DMS79 treated with DMSO at 0.1 percent for 48 hours (cell line): Measurements from ENCODE around the gene POTEI.
"Not testable (repeated sequence)": the region's sequence is repeated elsewhere in the genome, so short reads cannot be mapped to it uniquely, and the experiment has no call there.

Experiments
- DNase-seq: peaks from one replicate; lab custom pipeline; 2025; lab: John Stamatoyannopoulos, UW

POTEI gene

GRCh38 chr2:130509228-130509627 lies at the start of gene POTEI:
POTEI (minus strand) TSS chr2:130509328; CDS start chr2:130509235, 93 bp downstream.
- DNase-seq = not testable (repeated sequence)

GRCh38 chr2:130556441-130556840 lies 47.3 kb upstream of the POTEI start:
- DNase-seq = not testable (repeated sequence)

- DNase-seq = not testable (repeated sequence)
Observed at GRCh38 chr2:130554178-130554577, 45.0 kb upstream of the POTEI start.

GRCh38 chr2:130549475-130549874 lies 40.3 kb upstream of the POTEI start:
- not testable (repeated sequence) for DNase-seq

- not testable (repeated sequence) for DNase-seq
Observed at GRCh38 chr2:130548418-130548817, 39.3 kb upstream of the POTEI start.

- DNase-seq = not testable (repeated sequence)
Observed at GRCh38 chr2:130544978-130545377, 35.9 kb upstream of the POTEI start.

- not testable (repeated sequence) for DNase-seq
Observed at GRCh38 chr2:130543785-130544528, 34.8 kb upstream of the POTEI start.

GRCh38 chr2:130542789-130543188 lies 33.7 kb upstream of the POTEI start:
- not testable (repeated sequence) for DNase-seq

GRCh38 chr2:130538271-130538670 lies 29.1 kb upstream of the POTEI start:
- not testable (repeated sequence) for DNase-seq

- DNase-seq = not testable (repeated sequence)
Observed at GRCh38 chr2:130536654-130537053, 27.5 kb upstream of the POTEI start.

- not testable (repeated sequence) for DNase-seq
Observed at GRCh38 chr2:130531672-130532071, 22.5 kb upstream of the POTEI start.

- DNase-seq = not testable (repeated sequence)
Observed at GRCh38 chr2:130531225-130531624, 22.1 kb upstream of the POTEI start.

GRCh38 chr2:130530212-130530611 lies 21.1 kb upstream of the POTEI start:
- DNase-seq = not testable (repeated sequence)

GRCh38 chr2:130529545-130529944 lies 20.4 kb upstream of the POTEI start:
- not testable (repeated sequence) for DNase-seq

GRCh38 chr2:130527365-130527967 lies 18.3 kb upstream of the POTEI start:
- DNase-seq = not testable (repeated sequence)

- not testable (repeated sequence) for DNase-seq
Observed at GRCh38 chr2:130522390-130522789, 13.3 kb upstream of the POTEI start.

GRCh38 chr2:130520992-130521391 lies 11.9 kb upstream of the POTEI start, which contains the start of gene CFC1B:
CFC1B (plus strand) TSS chr2:130521222; CDS start chr2:130521485, 263 bp downstream.
- not testable (repeated sequence) for DNase-seq

GRCh38 chr2:130518516-130519106 lies 9.5 kb upstream of the POTEI start:
- DNase-seq = not testable (repeated sequence)

- not testable (repeated sequence) for DNase-seq
Observed at GRCh38 chr2:130511747-130512451, 2.8 kb upstream of the POTEI start.

- DNase-seq = not testable (repeated sequence)
Observed at GRCh38 chr2:130510807-130511746, 1.9 kb upstream of the POTEI start.

GRCh38 chr2:130491073-130491472 lies 18.1 kb downstream of the POTEI start:
- not testable (repeated sequence) for DNase-seq
